Upper lobe of left lung (tissue), 6 donors: ENCODE measurements around the gene POLA1. TPM values are rescaled to one million over a fixed set of nuclear protein-coding genes. Genes with fewer than 3 reads are reported as not detected.

Source experiments
- ATAC-seq, 2 donors: fragments of 200-7000 bp; cut with Tn5 transposase; one replicate each; pipeline ENCODE4 v1.9.1; 2022; ENCODE audit warnings: mild to moderate bottlenecking in 2 of 2, moderate library complexity in 2 of 2; ENCODE audit not compliant: low FRiP score in 2 of 2
- DNase-seq, 2 donors: peaks; one replicate each; pipeline ENCODE4 v3.0.0-alpha.2; 2019 to 2020
- H3K27ac ChIP-seq, 4 donors: fragments of 200-600 bp; sonication (generic); one replicate each; pipeline ENCODE4 v1.5.1; 2016 to 2019
- H3K27me3 ChIP-seq, 4 donors: fragments of 200-600 bp; sonication (generic); one replicate each; pipeline ENCODE4 v1.5.1; 2017 to 2019
- H3K36me3 ChIP-seq, 4 donors: fragments of 200-600 bp; sonication (generic); one replicate each; pipeline ENCODE4 v1.5.1; 2016 to 2019
- H3K4me1 ChIP-seq, 4 donors: fragments of 200-600 bp; sonication (generic); one replicate each; pipeline ENCODE4 v1.5.1; 2018 to 2019
- H3K4me3 ChIP-seq, 4 donors: fragments of 200-600 bp; sonication (generic); one replicate each; pipeline ENCODE4 v1.5.1; 2017 to 2019; ENCODE audit warnings: mild to moderate bottlenecking in 2 of 4, moderate library complexity in 1 of 4
- H3K9me3 ChIP-seq, 4 donors: fragments of 200-600 bp; sonication (generic); one replicate each; pipeline ENCODE4 v1.5.1; 2018 to 2019
- CTCF ChIP-seq, 6 experiments: fragments of 450-650 bp in 4 of 6; fragments of 200-600 bp in 2 of 6; sonication (generic) in 2 of 6; IDR thresholded peaks; one replicate each; pipeline ENCODE4 v1.5.1; 2016 to 2019; ENCODE audit warnings: antibody characterized with exemption in 6 of 6
- EP300 ChIP-seq, 4 donors: sonication (generic); formaldehyde crosslinking; IDR thresholded peaks; one replicate each; pipeline ENCODE4 v1.5.1; 2017; ENCODE audit warnings: antibody characterized with exemption in 4 of 4, control low read depth in 2 of 4
- POLR2A ChIP-seq, 4 donors: fragments of 450-650 bp; IDR thresholded peaks; one replicate each; pipeline ENCODE4 v1.5.1; 2016 to 2017; ENCODE audit warnings: antibody characterized with exemption in 4 of 4, mild to moderate bottlenecking in 2 of 4
- POLR2AphosphoS5 ChIP-seq, 2 donors: sonication (generic); formaldehyde crosslinking; IDR thresholded peaks; one replicate each; pipeline ENCODE4 v1.5.1; 2017; ENCODE audit warnings: antibody characterized with exemption in 2 of 2
- WGBS, 2 donors: methylation state at CpG; one replicate each; pipeline ENCODE4 v1.1.5; 2017 to 2018; 5-methylcytosine and 5-hydroxymethylcytosine counted together
- total RNA-seq, 6 donors: library from RNA; depleted of rRNA in 4 of 6; stranded (reverse); fragments of >200 nt in 4 of 6; gene quantifications; one replicate each; pipeline versions ENCODE4 v1.1.0 to v1.2.1, GENCODE V29; 2016 to 2021
- donor health status: DM: no; HTN: no; CAD: no; lungs with moderate emphysema.
- donor health status: DM: no; HTN: yes; CAD: no; lungs with severe emphysema.

The POLA1 gene
- total RNA-seq, 6 donors from 2014 or later: 6.3 to 15.7 (median 8.9) TPM

GRCh38 chrX:25015486-25016360, 322.0 kb downstream of the POLA1 start, which contains the start of gene ARX:
ARX (minus strand) TSS chrX:25015965; CDS start chrX:25015737, 228 bp downstream.
- peak; percentile 38 to 72 for DNase-seq
- TF ChIP-seq CTCF (IDR thresholded peaks at IDR 0.05): no peak
- TF ChIP-seq POLR2AphosphoS5 (IDR thresholded peaks at IDR 0.05): no peak
- no peak for TF ChIP-seq EP300 (IDR thresholded peaks at IDR 0.05)
- TF ChIP-seq POLR2A (IDR thresholded peaks at IDR 0.05): no peak
- no peaks in the 10 kb centered on the region for H3K9me3 ChIP-seq
- peak in 1 of 2 donors; percentile 83 for ATAC-seq
- H3K27me3 ChIP-seq: peaks cover 0 to 74% (median 12%) of the 10 kb centered on the region in 4 donors
- no peaks in the 10 kb centered on the region for H3K36me3 ChIP-seq
- H3K27ac ChIP-seq: no peak within 1 kb of the TSS
- WGBS, 2 donors: 7 to 44% methylated on average over 5 to 43 of the region's 58 CpGs
- peaks cover 7 to 25% (median 22%) of the 10 kb centered on the region in 4 donors for H3K4me1 ChIP-seq
- H3K4me3 ChIP-seq: no peak within 1 kb of the TSS

GRCh38 chrX:25016361-25016671, 322.6 kb downstream of the POLA1 start:
- Histone ChIP-seq H3K27ac (no peak overlapping the region), H3K4me3 (no peak overlapping the region), H3K4me1 (peaks cover 11 to 28% (median 26%) of the 10 kb centered on the region in 4 donors), H3K36me3 (no peaks in the 10 kb centered on the region), H3K9me3 (no peaks in the 10 kb centered on the region), H3K27me3 (peaks cover 0 to 74% (median 13%) of the 10 kb centered on the region in 4 donors)
- no peak for TF ChIP-seq EP300 (IDR thresholded peaks at IDR 0.05)
- TF ChIP-seq POLR2A (IDR thresholded peaks at IDR 0.05): no peak
- TF ChIP-seq CTCF (IDR thresholded peaks at IDR 0.05): no peak
- no peak for TF ChIP-seq POLR2AphosphoS5 (IDR thresholded peaks at IDR 0.05)
- WGBS, 2 donors: 41 to 58% methylated on average over 3 to 20 of the region's 20 CpGs
- DNase-seq (peak in 1 of 2 donors; percentile 34), ATAC-seq (no peak)

- DNase-seq (no peak), ATAC-seq (no peak)
- 9 to 37% methylated on average over 9 to 17 of the region's 17 CpGs for WGBS, 2 donors
- Histone ChIP-seq H3K36me3 (no peaks in the 10 kb centered on the region), H3K9me3 (no peaks in the 10 kb centered on the region), H3K27ac (no peak overlapping the region), H3K4me3 (no peak overlapping the region), H3K27me3 (peaks cover 0 to 71% (median 13%) of the 10 kb centered on the region in 4 donors), H3K4me1 (peaks cover 11 to 28% (median 26%) of the 10 kb centered on the region in 4 donors)
- no peak for TF ChIP-seq POLR2A (IDR thresholded peaks at IDR 0.05)
- no peak for TF ChIP-seq POLR2AphosphoS5 (IDR thresholded peaks at IDR 0.05)
- no peak for TF ChIP-seq CTCF (IDR thresholded peaks at IDR 0.05)
- no peak for TF ChIP-seq EP300 (IDR thresholded peaks at IDR 0.05)
Observed at GRCh38 chrX:25016938-25017598, 323.4 kb downstream of the POLA1 start.

GRCh38 chrX:25017667-25018247, 324.0 kb downstream of the POLA1 start:
- Histone ChIP-seq H3K4me1 (peaks cover 11 to 26% (median 23%) of the 10 kb centered on the region in 4 donors), H3K4me3 (no peak overlapping the region), H3K9me3 (no peaks in the 10 kb centered on the region), H3K36me3 (no peaks in the 10 kb centered on the region), H3K27me3 (peaks cover 0 to 72% (median 13%) of the 10 kb centered on the region in 4 donors), H3K27ac (no peak overlapping the region)
- WGBS, 2 donors: 6 to 22% methylated on average over 3 to 32 of the region's 32 CpGs
- no peak for TF ChIP-seq POLR2AphosphoS5 (IDR thresholded peaks at IDR 0.05)
- TF ChIP-seq CTCF (IDR thresholded peaks at IDR 0.05): no peak
- no peak for TF ChIP-seq EP300 (IDR thresholded peaks at IDR 0.05)
- TF ChIP-seq POLR2A (IDR thresholded peaks at IDR 0.05): no peak
- DNase-seq: peak in 1 of 2 donors; percentile 43
- ATAC-seq: no peak
